Measurements from ENCODE around the gene CCDC71L. TPM values are rescaled to one million over a fixed set of nuclear protein-coding genes. Genes with fewer than 3 reads are reported as not detected.

Gene CCDC71L
- total RNA-seq, 1 donor from 2014 or later, result 12.1 TPM

DNA sequence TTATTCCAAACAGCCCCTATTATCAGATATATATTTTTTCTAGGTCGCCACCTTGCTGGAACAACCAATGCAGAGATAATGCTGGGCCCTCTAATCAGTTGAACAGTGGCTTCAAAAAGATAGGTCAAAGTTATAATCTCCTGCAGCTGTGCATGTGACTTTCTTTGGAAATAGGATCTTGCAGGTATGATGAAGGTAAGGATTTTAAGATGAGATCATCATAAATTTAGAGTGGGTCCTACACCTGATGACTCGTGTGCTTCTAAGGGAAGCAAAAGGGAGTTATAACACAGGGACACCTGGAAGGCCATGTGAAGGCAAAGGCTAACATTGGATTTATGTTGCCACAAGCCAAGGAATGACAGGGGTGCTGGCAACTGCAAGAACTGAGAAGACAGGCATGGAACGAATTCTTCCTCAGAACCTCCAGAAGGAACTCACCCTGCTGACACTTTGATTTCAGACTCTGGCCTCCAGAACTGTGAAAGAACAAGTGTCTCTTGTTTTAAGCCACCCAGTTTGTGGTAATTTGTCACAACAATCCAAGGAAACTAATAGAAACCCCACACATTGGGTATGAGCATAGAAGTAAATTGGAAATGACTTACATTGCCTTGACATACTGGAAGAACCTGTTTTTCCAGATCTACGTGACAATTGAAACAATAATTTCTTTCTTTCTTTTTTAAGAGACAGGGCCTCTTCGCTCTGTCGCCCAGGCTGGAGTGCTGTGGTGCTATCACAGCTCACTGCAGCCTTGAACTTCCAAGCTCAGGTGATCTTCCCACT lies 34.4 kb downstream of the CCDC71L start:
- intact Hi-C loops (cut with micrococcal nuclease), result no loop called here

DNA sequence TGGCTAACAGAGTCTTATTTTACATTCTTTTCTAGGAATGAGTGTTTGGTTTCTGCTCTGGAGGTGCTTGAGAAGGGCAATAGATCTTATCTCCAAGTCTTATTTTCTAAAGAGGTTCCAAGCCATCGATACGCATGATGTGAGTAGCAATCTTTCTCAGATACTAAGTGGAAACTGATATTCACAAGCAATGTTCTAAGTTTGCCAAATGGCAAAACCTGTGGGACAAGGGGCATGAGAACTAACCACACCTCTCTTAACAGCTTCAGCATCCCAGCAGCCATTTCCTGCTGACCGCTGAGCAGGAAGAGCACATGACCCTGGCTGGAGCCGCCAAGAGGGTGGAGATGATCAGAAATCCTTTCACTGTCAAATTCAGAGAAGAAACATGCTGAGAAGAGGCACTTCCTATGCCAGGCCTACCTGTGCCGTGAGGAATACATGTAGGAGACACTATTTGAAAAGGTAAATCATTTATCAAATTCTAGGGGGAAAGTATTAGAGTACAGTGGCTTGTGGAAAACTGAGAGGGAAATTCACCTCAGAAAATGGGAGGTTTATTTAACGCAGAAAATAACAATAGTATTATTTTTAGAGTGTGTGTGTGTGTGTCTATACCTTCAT lies 35.2 kb downstream of the CCDC71L start:
- intact Hi-C loops (cut with micrococcal nuclease), result no loop called here

DNA sequence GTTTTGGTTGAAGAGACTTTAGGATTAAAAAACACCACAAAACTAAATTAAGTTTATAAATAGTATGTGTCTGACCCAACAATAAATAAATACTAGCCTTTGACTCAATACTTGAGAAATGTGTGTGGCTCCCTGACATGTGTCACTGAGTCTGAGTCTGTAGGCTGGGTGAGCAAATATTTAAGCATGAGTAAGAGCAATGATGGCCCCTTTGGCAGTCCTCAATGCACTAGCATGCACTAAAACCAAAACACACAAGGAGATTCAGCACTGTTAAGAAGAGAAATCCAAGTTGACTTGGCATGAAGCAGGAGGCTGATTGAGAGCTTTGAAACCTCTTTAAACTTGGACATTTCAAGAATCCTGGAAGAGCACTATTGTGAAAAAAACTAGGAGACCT lies 37.1 kb downstream of the CCDC71L start:
- intact Hi-C loops (cut with micrococcal nuclease), result no loop called here

DNA sequence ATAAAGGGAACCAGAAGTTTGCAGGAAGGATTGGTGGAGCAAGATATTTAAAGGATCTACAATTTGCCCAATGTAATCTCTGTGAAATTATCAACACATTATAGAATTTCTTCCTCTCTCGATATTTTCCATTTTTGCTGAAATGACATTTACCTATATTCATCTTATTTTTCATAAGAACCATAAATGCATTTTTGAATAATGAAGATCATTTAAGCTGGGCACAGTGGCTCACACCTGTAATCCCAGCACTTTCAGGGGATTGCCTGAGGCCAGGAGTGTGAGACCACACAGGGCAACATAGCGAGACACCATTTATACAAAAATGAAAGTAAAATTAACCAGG lies 37.7 kb downstream of the CCDC71L start:
- intact Hi-C loops (cut with micrococcal nuclease), result no loop called here

DNA sequence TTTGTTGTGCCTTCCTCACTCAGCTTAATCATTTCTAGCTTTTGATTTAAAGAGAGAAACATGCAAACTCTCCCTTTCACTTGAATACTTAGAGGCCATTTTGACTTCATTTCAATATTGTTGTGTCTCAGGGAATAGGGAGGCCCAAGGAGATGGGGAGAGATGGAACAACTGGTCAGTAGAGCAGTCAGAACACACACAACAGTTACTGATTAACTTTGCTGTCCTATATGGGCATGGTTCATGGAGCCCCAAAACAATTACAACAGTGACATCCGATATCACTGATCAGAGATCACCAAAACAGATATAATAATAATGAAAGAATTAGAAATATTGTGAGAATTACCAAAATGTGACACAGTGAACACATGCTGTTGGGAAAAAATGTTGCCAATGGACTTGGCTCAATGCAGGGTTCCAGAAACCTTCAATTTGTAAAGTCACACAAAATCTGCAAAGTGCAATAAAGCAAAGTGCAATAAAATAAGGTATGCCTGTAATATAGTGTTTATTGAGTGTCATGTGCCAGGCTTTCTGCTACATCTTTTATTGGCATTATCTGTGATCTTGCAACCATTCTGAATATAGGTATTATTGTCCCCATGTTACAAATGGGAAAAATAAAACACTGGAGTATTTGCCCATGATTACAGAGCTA lies 38.2 kb downstream of the CCDC71L start:
- intact Hi-C loops (cut with micrococcal nuclease), result no loop called here

DNA sequence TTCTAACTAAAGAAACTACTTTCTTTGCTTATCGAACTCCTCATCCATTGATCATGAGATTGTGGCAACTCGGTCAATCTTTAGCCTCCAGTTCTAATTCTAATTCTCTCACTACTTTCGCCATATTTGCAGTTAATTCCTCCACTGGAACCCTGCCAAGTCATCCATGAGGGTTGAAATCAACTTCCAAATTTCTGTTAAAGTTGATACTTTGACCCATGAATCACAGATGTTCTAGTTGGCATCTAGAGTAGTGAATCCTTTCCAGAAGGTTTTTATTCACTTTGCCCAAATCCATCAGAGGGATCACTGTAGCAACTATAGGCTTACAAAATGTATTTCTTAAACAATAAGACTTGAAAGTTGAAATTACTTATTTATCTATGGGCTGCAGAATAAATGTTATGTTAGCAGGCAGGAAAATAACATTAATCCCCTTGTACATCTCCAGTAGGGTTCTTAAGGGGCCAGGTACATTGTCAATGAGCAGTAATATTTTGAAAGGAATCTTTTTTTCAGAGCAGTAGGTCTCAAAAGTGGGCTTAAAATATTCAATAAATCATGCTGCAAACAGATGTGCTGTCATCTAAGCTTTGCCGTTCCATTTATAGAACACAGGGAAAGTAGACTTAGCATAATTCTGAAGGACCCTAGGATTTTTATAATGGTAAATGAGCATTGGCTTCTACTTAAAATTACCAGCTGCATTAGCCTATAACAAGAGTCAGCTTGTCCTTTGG lies 39.4 kb downstream of the CCDC71L start:
- intact Hi-C loops (cut with micrococcal nuclease), result no loop called here

DNA sequence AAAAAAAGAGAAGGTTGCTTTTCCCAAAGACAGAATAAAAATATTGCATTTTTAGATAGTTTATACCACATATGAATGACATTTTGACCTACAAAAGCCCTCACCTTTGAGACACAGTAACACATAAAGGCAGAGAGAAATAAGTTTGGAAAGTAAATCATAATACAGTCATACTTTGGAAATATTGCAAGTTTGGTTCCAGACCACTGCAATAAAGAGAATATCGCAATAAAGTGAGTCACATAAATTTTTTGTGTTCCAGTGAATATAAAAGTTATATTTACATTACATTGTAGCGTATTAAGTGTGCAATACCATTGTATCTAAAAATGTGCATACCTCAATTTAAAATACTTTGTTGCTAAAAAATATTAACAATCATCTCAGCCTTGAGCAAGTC lies 40.3 kb downstream of the CCDC71L start:
- intact Hi-C loops (cut with micrococcal nuclease), result no loop called here

DNA sequence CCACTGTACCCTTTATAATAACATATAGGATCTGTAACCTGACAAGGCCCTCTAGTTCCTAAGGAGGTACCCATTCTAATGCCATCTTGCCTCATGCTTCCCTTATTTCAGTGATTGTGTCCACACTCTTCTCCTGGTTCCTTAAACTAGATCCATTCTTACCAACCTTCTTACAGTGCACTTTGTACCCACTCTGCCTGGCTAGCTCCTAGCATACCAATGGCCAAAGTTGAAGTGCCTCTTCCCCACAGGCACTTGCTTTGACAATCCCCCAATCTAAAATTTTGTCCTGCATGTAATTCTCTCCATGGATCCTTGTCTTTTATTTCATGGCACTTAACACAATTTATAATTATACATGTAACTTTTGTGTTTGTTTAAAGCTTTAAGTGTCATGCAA lies 40.9 kb downstream of the CCDC71L start:
- intact Hi-C loops (cut with micrococcal nuclease), result no loop called here

- intact Hi-C loops (cut with micrococcal nuclease), result no loop called here
Measured at GRCh38 chr7:106619213-106619612, 41.7 kb downstream of the CCDC71L start.

DNA sequence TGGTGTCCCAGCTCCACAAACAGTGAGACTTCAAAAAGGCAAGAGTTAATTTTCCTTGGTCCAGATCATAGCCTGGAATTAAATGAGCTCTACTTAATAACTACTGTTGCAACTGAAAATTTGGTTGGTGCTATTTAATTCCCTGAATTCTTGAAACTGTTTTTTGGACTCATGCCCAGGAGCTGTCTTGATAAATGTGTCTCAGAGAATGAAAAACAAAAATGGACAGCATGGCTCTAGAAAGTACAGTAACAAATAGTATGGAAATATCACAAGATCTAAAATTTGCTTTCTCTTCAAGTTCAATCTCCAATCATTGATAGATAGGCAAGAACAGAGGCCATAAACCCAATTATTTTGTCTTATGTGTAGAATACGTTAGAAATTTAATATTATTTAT lies 42.5 kb downstream of the CCDC71L start:
- intact Hi-C loops (cut with micrococcal nuclease), result no loop called here

- intact Hi-C loops (cut with micrococcal nuclease), result no loop called here
Measured at GRCh38 chr7:106617860-106618259, 43.1 kb downstream of the CCDC71L start.

DNA sequence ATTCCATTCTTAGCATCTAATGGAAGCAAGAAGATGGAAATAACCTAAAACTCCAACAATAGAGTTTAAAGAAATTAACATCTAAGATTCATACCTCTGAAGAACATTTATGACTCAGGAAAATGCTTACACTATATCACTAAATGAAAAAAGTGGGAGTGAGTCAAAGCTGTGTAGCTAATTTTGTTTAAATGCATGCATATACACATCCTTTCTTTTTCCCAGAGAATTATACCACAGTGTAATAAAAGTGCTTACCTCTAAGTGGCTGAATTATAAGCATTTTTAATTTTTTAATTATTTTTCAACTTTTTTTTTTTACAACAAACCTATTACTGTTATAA lies 44.3 kb downstream of the CCDC71L start:
- intact Hi-C loops (cut with micrococcal nuclease), result no loop called here

GRCh38 chr7:106615808-106616707 lies 44.9 kb downstream of the CCDC71L start:
- intact Hi-C loops (cut with micrococcal nuclease), result no loop called here

- intact Hi-C loops (cut with micrococcal nuclease), result no loop called here
Measured at GRCh38 chr7:106614751-106615150, 46.2 kb downstream of the CCDC71L start.

DNA sequence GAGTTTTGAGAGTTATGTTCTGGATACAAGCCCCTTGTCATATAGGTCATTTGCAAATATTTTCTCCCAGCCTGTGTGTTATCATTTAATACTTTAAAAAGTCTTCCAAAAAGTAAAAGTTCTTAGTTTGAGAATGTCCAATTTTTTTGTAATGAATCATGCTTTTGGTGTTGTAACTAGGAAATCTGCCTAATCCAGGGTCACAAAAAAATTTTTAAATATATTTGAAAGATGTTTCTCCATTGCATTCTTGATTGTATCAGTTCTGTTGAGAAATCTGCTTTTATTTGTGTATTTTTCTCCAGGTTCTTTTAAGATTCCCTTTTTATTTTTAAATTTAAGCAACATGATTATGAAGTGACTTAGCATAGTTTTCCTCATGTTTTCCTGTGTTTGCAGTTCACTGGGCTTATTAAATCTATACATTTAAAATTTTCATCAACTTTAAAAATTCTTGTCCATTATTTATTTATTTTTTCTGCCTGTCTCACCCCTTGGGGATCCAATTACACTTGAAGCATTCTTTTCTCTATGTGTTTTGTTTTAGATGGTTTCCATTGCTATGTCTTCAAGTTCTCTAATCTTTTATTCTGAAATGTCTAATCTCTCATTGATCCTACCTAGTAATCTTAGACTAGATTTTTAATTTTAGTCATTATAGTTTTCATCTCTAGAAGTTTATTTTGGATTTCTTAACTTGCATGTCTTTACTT lies 47.0 kb downstream of the CCDC71L start:
- intact Hi-C loops (cut with micrococcal nuclease), result no loop called here

- intact Hi-C loops (cut with micrococcal nuclease), result no loop called here
Measured at GRCh38 chr7:106613279-106613678, 47.7 kb downstream of the CCDC71L start.

GRCh38 chr7:106612432-106612831 lies 48.5 kb downstream of the CCDC71L start:
- intact Hi-C loops (cut with micrococcal nuclease), result no loop called here

DNA sequence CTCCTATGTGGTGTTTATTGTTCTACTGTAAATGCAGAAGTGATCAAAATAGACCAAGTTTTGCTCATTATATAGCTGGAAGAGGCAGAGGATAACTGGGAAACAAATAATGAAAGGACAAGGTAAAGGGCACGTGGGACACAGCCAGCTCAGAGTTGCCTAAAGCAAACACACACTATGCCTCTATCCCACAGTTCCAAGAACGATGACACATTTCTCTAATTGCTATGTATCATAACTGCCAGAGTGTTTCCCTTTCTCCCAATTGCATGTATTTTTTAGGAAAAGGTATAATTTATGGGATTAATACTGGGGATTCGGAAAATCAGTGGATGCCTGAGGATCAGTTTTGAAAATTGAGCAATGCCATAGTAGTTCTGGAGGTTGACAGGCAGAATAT lies 49.0 kb downstream of the CCDC71L start:
- intact Hi-C loops (cut with micrococcal nuclease), result no loop called here

GRCh38 chr7:106610996-106611886 lies 49.7 kb downstream of the CCDC71L start:
- intact Hi-C loops (cut with micrococcal nuclease), result no loop called here
